ENCODE measurements around the gene GNRHR.

Gene GNRHR

DNA sequence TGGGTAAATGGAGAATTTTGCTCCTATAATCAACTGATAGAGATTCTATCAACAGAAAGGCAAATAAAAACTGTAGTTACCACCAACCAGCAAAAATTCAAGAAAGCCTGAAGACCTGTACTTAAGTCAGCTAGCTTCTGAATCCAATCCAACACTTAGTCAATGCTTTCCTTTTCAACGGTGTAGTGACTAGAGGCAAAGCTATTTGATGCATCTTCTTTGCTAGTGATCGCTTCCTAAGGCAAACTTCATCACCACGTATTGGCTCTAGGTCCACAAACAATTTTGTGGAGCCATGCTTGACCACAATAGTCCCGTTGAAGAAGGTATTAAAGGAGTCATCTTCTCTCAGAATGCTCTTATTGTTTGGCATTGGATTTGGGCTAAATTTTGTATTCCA lies 28.2 kb downstream of the GNRHR start:
- TF ChIP-seq NFIC (IDR thresholded peaks at IDR 0.05) = no peak
- TF ChIP-seq, protein P1, sequence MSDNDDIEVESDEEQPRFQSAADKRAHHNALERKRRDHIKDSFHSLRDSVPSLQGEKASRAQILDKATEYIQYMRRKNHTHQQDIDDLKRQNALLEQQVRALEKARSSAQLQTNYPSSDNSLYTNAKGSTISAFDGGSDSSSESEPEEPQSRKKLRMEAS (IDR thresholded peaks at IDR 0.05) = no peak
- no peak for TF ChIP-seq TAF1 (IDR thresholded peaks at IDR 0.05; ENCODE audit: low read depth)
- TF ChIP-seq CEBPB (IDR thresholded peaks at IDR 0.05) = no peak
- TF ChIP-seq FOXM1 (IDR thresholded peaks at IDR 0.05; ENCODE audit: borderline replicate concordance, low read depth) = no peak
- TF ChIP-seq TEAD4 (IDR thresholded peaks at IDR 0.05) = no peak
- no peak for TF ChIP-seq TCF12 (IDR thresholded peaks at IDR 0.05; ENCODE audit: low read depth)
- no peak for TF ChIP-seq ZBTB7A (IDR thresholded peaks at IDR 0.05; ENCODE audit: low read depth)
- TF ChIP-seq, protein P2, sequence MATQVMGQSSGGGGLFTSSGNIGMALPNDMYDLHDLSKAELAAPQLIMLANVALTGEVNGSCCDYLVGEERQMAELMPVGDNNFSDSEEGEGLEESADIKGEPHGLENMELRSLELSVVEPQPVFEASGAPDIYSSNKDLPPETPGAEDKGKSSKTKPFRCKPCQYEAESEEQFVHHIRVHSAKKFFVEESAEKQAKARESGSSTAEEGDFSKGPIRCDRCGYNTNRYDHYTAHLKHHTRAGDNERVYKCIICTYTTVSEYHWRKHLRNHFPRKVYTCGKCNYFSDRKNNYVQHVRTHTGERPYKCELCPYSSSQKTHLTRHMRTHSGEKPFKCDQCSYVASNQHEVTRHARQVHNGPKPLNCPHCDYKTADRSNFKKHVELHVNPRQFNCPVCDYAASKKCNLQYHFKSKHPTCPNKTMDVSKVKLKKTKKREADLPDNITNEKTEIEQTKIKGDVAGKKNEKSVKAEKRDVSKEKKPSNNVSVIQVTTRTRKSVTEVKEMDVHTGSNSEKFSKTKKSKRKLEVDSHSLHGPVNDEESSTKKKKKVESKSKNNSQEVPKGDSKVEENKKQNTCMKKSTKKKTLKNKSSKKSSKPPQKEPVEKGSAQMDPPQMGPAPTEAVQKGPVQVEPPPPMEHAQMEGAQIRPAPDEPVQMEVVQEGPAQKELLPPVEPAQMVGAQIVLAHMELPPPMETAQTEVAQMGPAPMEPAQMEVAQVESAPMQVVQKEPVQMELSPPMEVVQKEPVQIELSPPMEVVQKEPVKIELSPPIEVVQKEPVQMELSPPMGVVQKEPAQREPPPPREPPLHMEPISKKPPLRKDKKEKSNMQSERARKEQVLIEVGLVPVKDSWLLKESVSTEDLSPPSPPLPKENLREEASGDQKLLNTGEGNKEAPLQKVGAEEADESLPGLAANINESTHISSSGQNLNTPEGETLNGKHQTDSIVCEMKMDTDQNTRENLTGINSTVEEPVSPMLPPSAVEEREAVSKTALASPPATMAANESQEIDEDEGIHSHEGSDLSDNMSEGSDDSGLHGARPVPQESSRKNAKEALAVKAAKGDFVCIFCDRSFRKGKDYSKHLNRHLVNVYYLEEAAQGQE (IDR thresholded peaks at IDR 0.05; ENCODE audit: low read depth) = no peak
- TF ChIP-seq YY1 (IDR thresholded peaks at IDR 0.05; ENCODE audit: low read depth) = no peak
- TF ChIP-seq EP300 (IDR thresholded peaks at IDR 0.05; ENCODE audit: borderline replicate concordance) = no peak

DNA sequence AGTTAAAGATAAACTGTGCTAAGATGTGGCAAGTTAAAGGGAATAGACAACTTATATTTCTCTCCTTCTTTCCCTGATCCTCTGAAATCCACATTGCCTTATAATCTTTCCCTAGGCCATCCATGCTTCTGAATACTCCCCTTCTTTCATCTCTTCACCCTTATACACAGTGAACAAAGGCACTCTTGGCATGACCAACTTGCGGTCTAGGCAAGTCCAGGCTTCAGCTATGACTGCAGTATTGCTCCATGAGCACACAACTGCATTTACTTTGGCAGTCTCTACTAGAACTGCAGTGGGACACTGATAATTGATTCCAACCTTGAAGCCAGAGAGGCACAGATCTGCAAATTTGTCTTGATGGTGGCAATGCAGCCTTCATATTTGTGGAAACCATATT lies 29.1 kb downstream of the GNRHR start:
- TF ChIP-seq YY1 (IDR thresholded peaks at IDR 0.05; ENCODE audit: low read depth) (no peak), TEAD4 (IDR thresholded peaks at IDR 0.05) (no peak), RAD21 (IDR thresholded peaks at IDR 0.05; ENCODE audit: low read depth) (no peak), FOXM1 (IDR thresholded peaks at IDR 0.05; ENCODE audit: borderline replicate concordance, low read depth) (no peak), ZBTB7A (IDR thresholded peaks at IDR 0.05; ENCODE audit: low read depth) (no peak), CREB1 (IDR thresholded peaks at IDR 0.05; ENCODE audit: low read depth) (no peak), TAF1 (IDR thresholded peaks at IDR 0.05; ENCODE audit: low read depth) (no peak), NFIC (IDR thresholded peaks at IDR 0.05) (no peak), TCF12 (IDR thresholded peaks at IDR 0.05; ENCODE audit: low read depth) (no peak), EP300 (IDR thresholded peaks at IDR 0.05; ENCODE audit: borderline replicate concordance) (no peak), CEBPB (IDR thresholded peaks at IDR 0.05) (no peak), EGR1 (IDR thresholded peaks at IDR 0.05) (no peak)
- TF ChIP-seq, protein P1 (IDR thresholded peaks at IDR 0.05) = no peak
- TF ChIP-seq, protein P3, sequence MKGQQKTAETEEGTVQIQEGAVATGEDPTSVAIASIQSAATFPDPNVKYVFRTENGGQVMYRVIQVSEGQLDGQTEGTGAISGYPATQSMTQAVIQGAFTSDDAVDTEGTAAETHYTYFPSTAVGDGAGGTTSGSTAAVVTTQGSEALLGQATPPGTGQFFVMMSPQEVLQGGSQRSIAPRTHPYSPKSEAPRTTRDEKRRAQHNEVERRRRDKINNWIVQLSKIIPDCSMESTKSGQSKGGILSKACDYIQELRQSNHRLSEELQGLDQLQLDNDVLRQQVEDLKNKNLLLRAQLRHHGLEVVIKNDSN (IDR thresholded peaks at IDR 0.05) = no peak
- TF ChIP-seq, protein P2 (IDR thresholded peaks at IDR 0.05; ENCODE audit: low read depth) = no peak

DNA sequence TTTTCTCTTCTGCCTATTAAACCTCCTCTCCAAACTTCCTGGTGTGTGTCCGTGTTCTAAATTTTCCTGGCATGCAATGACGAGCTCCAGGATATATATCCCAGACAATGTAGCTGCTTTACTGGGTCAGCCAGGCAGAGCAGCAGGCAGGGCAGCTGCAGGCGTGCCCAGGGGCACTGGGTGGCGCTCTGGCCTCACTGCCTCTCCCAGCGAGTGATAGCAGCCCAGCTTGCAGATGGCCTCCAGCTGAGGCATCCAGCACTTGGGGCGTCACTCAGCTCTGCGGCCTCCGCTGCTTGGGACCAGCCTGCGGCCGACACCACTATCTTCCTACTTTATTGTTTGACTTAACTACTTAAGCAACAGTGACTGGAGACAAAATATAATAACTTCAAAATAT lies 30.2 kb downstream of the GNRHR start:
- TF ChIP-seq EP300 (IDR thresholded peaks at IDR 0.05; ENCODE audit: borderline replicate concordance) (no peak), RAD21 (IDR thresholded peaks at IDR 0.05; ENCODE audit: low read depth) (peak; percentile 17; the same call in 1 of the 2 replicates)

DNA sequence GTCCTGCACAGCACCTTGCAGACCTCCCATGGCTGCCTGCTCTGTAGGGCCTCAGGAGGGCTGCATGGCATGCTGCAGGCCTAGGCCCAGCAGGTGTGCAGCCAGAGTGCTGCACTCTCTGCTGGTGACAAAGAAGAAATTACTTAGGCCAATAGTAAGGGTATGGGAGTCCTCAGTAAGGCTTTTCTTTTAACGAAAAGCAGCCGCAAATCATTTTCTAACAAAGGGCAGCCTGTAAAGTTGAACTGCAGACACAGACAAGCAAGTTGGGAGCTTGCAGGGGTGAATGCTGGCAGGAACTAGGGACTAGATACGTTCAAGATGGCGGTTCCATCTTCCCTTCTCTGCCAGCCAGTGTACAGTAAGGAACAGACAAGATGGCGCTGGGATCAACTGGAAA lies 30.8 kb downstream of the GNRHR start:
- TF ChIP-seq, protein P1 (IDR thresholded peaks at IDR 0.05) = no peak
- TF ChIP-seq, protein P2 (IDR thresholded peaks at IDR 0.05; ENCODE audit: low read depth) = no peak
- TF ChIP-seq TCF12 (IDR thresholded peaks at IDR 0.05; ENCODE audit: low read depth) (no peak), YY1 (IDR thresholded peaks at IDR 0.05; ENCODE audit: low read depth) (no peak), TAF1 (IDR thresholded peaks at IDR 0.05; ENCODE audit: low read depth) (no peak), EGR1 (IDR thresholded peaks at IDR 0.05) (no peak), EP300 (IDR thresholded peaks at IDR 0.05; ENCODE audit: borderline replicate concordance) (no peak), FOXM1 (IDR thresholded peaks at IDR 0.05; ENCODE audit: borderline replicate concordance, low read depth) (no peak), CREB1 (IDR thresholded peaks at IDR 0.05; ENCODE audit: low read depth) (no peak), RAD21 (IDR thresholded peaks at IDR 0.05; ENCODE audit: low read depth) (no peak), ZBTB7A (IDR thresholded peaks at IDR 0.05; ENCODE audit: low read depth) (no peak), TEAD4 (IDR thresholded peaks at IDR 0.05) (no peak), NFIC (IDR thresholded peaks at IDR 0.05) (no peak), CEBPB (IDR thresholded peaks at IDR 0.05) (no peak)
- TF ChIP-seq, protein P3 (IDR thresholded peaks at IDR 0.05) = no peak

Data from Ishikawa (cell line).